ENCODE data around the gene CSTPP1. TPM values are rescaled to one million over a fixed set of nuclear protein-coding genes. Genes with fewer than 3 reads are reported as not detected.

CSTPP1 gene
- total RNA-seq, 4 donors from 2014 or later: 9.8 to 14.3 (median 11.1) TPM

DNA sequence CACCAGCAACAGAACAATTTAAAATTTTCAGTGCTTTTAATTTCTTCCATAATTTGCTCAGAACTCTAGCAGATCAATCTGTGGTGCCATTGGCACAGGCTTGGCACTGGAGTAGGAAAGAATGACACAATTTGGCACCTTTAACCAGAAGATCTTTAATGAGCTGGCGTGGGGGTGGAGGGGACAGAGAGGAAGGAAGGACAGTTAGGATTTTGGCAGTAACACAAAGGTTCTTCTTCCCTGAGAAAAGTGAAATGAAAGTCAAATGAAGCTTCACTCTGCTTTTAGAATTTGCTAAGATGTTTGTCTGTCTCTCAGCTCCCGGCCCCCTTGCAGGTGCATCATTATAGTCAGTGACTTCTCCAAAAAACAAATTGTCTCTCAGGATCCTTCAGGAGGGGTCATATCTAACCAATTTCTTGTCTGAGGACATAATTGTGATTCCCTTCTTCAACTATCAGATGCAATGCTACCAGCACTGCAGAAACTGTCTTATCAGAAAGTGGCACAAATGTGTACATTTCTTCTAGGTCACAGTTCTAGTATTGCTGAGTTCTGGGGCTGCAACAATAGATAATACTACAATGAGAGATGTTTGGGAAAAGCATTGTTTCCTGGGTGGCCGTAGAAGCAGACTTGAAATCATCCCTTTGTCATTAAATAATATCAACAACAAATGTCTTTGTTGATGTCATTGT is 66.8 kb downstream of the CSTPP1 start:
- TF ChIP-seq CTCF (IDR thresholded peaks at IDR 0.05): no peak
- no peak for DNase-seq (ENCODE audit: low spot score)
- no peak for ATAC-seq (ENCODE audit: low FRiP score)

DNA sequence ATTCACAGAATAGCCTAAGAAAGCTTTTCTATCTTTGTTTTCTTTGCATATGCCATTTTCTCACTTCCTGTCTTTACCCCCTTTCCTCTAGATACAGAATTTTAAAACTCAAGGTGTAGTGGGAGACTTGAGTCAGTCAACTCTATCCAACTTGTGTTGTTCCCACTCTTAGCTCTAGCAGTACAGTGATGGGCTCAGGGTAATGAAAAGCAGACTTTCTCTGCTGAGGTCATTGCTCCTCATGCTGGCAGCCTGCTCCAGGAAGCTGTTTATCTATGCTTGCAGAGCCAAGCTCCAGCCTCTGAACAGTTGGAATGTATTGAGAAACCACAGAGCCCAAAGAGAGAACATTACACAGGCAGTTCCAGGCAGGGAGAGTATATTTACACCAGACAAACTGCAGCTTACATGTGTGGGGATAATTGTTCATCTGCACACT is 68.1 kb downstream of the CSTPP1 start:
- ATAC-seq (ENCODE audit: low FRiP score): peak; percentile 97
- no peak for TF ChIP-seq CTCF (IDR thresholded peaks at IDR 0.05)
- DNase-seq (ENCODE audit: low spot score): peak; percentile 25

- ATAC-seq (ENCODE audit: low FRiP score): no peak
- no peak for DNase-seq (ENCODE audit: low spot score)
- TF ChIP-seq CTCF (IDR thresholded peaks at IDR 0.05): no peak
These were observed 68.9 kb downstream of the CSTPP1 start for GRCh38 chr11:47005441-47005840.

GRCh38 chr11:47007579-47007978 is 71.0 kb downstream of the CSTPP1 start:
- DNase-seq (ENCODE audit: low spot score) (no peak), ATAC-seq (ENCODE audit: low FRiP score) (no peak)
- no peak for TF ChIP-seq CTCF (IDR thresholded peaks at IDR 0.05)

GRCh38 chr11:47010179-47010578 is 73.6 kb downstream of the CSTPP1 start:
- ATAC-seq (ENCODE audit: low FRiP score) (no peak), DNase-seq (ENCODE audit: low spot score) (no peak)
- no peak for TF ChIP-seq CTCF (IDR thresholded peaks at IDR 0.05)

DNA sequence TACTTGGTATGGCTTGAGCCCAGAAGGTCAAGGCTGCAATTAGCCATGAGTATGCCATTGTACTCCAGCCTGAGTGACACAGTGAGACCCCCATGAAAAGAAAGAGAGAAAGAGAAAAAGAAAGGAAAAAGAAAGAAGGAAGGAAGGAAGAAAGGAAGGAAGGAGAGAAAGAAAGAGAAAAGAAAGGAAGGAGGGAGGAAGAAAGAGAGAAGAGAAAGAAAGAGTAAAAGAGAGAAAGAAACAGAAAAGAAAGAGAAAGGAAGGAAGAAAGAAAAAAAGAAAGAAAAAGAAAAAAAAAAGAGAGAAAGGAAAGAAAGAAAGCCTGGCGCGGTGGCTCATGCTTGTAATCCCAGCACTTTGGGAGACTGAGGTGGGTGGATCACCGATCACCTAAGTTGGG is 77.5 kb downstream of the CSTPP1 start:
- no peak for DNase-seq (ENCODE audit: low spot score)
- TF ChIP-seq CTCF (IDR thresholded peaks at IDR 0.05): no peak

GRCh38 chr11:47018637-47019036 is 82.1 kb downstream of the CSTPP1 start:
- TF ChIP-seq CTCF (IDR thresholded peaks at IDR 0.05): no peak
- DNase-seq (ENCODE audit: low spot score) (no peak), ATAC-seq (ENCODE audit: low FRiP score) (no peak)

More for the DNA sequence above, 77.5 kb downstream of the CSTPP1 start:
- no peak for ATAC-seq (ENCODE audit: low FRiP score)
